GM23248 (cell line): ENCODE results near the gene LOXL4.

Experiments used
- EZH2 ChIP-seq: fragments of 200-600 bp; sonication (generic); IDR thresholded peaks from 2 replicates; pipeline ENCODE4 v1.6.1; 2018; ENCODE audit warnings: antibody characterized with exemption, mild to moderate bottlenecking; ENCODE audit not compliant: insufficient read depth, poor library complexity, severe bottlenecking
- EZH2phosphoT487 ChIP-seq: fragments of 200-600 bp; sonication (generic); IDR thresholded peaks from 2 replicates; pipeline ENCODE4 v1.6.1; 2018; ENCODE audit warnings: antibody characterized with exemption, moderate library complexity, mild to moderate bottlenecking, low read depth; ENCODE audit not compliant: insufficient read depth

DNA sequence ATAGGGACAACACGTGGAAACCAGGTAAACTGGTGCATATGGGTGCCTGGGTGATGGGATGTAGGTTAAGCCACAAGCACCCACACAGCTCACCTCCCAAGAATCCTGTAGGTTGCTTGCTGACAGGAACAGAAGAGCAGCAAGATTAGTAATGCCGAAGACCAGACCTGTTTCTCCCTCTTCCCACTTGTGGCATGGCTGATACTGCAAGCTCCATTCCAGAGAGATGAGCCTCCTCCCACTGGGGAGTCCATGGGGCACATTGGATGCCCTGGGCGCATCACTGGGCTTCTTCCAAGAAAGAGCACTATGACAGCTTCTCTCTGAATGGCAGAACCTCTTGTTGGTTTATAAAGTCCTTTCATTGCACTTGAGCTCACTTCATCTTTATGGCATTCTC is 44.4 kb upstream of the LOXL4 start:
- TF ChIP-seq EZH2phosphoT487 (no peak), EZH2 (no peak)
